GM21423 (cell line): ENCODE results near the gene ATG7.
"Not testable (repeated sequence)": the region's sequence is repeated elsewhere in the genome, so short reads cannot be mapped to it uniquely, and the experiment has no call there.

Experiments
- ATAC-seq: cut with Tn5 transposase; IDR thresholded peaks from one replicate; pipeline ENCODE4 v1.9.1; 2021; ENCODE audit warnings: mild to moderate bottlenecking, moderate library complexity; ENCODE audit not compliant: unreplicated experiment

Gene ATG7

GRCh38 chr3:11563159-11563864, 291.1 kb downstream of the ATG7 start:
- no peak for ATAC-seq

GRCh38 chr3:11563865-11564185, 291.6 kb downstream of the ATG7 start:
- no peak for ATAC-seq

- ATAC-seq = no peak
These were observed 292.4 kb downstream of the ATG7 start for GRCh38 chr3:11564577-11565001.

GRCh38 chr3:11565072-11565471, 292.9 kb downstream of the ATG7 start:
- no peak for ATAC-seq

DNA sequence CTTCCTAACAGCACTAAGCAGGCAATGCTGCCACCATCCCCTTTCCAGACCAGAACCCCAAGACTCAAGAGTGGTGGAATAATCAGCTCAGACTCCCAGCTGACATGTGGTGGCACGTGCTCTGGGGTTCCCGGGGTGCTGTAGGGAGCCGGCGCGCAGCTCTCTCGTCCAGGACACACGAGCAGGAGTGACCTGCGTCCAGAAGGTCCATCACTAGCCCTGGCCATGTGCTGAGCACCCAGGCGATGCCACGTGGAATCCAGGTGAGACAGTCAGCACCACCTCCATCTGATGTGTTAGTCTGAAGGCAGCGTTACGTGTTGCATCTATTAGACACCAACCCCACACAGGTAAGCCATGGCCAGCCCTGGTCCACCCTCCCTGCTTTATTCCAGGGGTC, 293.3 kb downstream of the ATG7 start:
- no peak for ATAC-seq

GRCh38 chr3:11565932-11566331, 293.7 kb downstream of the ATG7 start:
- no peak for ATAC-seq

DNA sequence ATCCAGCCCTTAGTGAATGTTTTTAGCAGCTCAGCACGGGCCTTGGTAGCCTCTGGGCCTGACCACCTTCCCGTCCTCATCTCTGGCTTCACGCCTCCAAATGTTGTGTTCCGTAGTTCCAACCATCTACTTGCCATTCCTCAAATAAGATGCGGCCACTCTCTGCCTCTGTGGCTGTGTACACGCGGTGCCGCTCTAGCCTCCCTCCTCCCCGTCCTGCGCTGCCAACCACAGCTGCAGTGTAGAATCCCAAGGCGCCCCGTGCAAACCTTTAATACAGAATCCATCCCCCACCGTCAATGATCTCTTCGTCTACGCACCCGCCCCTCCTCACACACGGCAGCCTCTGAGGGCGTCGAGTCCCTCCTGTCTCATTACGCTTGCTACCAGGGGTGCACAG, 294.3 kb downstream of the ATG7 start:
- no peak for ATAC-seq

GRCh38 chr3:11566916-11567315, 294.7 kb downstream of the ATG7 start:
- no peak for ATAC-seq

DNA sequence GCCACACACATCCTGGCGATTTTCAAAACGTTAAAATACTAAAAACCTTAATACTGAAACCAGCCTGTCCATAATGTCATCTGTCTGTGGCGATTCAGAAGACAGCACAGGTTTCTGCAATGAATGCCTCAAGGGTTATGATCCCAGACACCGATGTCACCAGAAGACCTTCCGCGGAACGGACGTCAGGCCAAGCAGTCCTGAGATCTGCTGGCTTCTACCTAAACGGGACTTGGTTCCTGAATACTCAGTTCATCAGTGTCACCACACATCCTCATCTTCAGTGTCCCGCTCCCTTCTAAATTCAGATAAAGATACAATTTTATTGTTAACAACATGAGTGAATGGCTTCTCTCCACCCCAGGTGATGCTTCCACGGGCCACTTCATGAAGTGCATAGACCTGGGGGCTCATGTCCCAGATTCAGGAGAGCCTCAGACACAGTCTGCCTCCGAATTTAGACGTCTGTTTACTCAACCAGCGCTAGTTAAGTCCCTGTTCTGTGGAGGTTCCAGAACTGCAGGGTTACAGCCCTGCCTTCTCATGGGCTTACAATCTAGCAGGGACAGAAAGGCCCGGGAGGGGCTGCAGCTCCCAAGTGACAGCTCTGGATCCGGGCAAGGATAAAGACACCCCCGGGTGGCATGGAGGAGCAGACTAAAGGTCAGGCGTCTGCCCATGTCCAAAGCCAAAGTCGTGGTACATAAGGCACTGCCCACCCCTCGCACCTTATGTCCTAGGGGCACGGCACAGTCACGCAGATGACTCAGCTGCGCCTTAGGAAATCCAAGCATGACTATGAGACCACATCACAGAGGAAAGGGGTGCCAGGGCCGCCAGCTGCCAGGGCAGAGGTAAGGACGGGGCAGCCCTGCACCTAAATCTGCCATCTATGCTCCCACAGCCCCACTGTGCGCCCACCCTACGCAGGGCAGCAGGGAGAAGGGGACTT, 295.6 kb downstream of the ATG7 start:
- ATAC-seq = no peak

- ATAC-seq = no peak
These were observed 296.4 kb downstream of the ATG7 start for GRCh38 chr3:11568503-11569155.

DNA sequence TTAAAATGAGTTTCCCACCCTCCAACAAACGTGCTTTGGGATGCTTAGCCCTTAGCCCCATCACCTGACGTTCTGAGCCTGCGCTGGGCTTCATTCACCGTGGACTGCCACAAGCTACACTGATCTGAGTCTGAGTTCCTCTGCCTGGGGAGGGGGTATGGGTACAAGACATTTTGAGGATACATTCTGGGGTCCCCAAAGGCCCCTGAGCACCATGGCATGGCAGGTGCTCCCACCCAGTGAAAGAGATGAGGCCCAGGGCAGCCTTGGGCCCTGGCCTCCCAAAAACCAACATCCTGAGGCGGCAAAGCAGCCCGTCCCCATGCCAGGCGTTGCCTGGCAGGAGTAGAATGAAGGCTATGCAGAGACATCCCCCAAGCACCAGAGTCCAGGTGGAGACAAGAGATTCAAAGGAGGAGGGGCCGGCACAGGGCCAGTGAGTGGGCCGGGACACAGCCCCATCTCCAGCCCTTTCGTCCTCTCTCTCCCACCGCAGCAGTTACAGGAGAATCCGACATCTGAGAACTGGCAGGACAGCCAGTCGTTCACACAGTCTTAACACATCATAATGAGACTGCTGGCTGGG, 297.1 kb downstream of the ATG7 start:
- ATAC-seq = no peak

GRCh38 chr3:11570251-11570650, 298.1 kb downstream of the ATG7 start:
- no peak for ATAC-seq

DNA sequence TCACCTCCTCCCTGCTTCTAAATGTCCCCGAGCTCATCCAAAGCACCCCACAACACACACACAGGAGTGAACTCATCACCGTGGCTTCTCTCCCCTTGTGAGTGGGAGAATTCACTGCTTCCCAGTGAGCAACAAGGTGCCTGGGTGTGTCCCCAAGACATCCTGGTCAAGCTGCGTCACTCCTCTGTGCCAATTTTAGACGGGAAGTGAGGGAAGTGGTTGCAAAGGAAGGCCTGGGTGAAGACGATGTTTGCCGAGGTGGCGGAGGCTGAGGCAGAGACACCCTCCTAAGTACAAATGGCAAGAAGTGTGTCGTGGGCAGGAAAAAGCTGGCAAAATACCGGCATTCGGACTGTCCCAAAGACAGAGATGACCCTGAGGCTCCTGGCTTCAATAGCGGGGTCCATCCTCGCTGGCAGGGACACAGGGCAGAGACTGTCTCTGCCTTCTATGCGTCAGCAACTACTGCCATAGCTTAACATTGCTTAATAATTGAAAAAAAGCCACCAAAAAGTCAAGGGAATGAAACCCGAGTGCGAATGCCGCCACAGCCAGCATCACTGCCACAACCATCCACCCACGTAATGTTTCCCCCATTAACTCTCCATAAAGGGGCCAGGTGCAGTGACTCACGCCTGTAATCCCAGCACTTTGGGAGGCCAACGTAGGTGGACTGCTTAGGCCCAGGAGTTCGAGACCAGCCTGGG, 298.7 kb downstream of the ATG7 start:
- no peak for ATAC-seq

GRCh38 chr3:11572660-11573059, 300.5 kb downstream of the ATG7 start:
- ATAC-seq = not testable (repeated sequence)

DNA sequence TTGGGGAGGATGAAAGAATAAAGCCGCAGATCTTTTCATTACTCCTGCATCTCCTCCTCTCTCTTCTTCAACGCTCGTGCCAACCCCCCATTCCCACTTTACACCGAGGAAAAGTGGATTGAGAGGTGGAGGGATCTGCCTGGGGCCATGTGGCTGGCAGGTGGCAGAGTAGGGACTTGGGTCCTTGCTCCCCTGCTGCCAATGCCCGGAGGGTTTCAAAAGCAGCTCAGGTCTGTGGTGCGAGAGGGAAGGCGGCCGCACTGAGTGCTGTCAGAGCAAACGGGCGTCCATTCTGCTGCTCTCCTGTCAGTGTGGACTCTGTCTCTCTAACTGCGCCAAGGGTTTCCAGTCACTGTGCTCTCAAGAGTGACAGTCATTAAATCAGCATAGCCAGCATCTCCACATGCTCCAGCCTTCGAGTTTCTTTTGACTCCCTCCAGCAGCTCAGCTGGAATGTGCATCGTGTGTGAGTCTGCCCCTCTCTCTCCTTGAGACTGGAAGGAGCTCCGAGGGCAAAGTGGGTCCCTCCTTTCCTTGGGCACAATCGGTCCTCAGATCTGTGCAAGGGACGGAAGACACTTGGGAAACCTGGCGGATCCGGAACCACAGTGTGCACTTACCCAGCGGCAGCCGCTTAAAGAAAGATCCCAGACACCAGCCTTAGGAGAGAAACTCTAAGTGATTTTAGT, 302.9 kb downstream of the ATG7 start:
- ATAC-seq = no peak

GRCh38 chr3:11575677-11576076, 303.5 kb downstream of the ATG7 start:
- ATAC-seq = no peak

DNA sequence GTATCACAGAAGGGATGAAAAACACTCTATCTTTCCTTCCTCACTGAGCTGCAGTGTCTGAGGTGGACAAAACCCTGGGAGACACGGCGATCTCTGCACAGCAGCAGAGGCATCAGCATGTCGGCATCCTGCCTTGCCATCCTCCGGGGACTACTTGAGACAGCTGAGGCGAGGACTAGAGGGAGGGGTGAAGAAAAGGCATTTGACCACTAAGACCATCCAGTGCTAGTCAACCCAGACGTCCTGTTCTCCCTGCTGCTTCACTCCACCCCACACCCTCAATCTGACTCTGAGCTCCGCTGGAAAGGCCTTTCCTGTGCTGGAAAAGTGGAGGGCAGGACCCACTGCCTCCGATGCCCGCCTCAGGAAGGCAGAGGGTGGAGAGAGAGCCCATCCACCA, 304.3 kb downstream of the ATG7 start:
- no peak for ATAC-seq

DNA sequence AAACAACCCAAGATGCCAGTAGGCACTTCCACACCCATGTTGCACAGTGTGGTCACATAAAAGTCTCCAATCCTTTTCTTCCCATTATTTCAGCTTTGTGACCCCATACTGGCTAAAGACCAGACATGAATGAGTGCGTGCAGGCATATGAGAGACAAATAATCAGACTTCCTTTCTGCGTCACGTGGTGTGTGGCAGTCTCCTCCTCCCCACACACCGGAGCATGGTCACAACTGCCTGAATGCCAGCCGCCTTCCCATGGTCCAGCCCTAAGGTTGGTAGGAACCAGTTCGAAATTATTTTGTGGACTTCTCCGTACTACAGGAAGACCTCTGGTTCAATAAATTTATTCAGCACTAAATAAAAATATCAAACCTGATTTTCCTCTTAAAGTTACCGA, 306.0 kb downstream of the ATG7 start:
- no peak for ATAC-seq

DNA sequence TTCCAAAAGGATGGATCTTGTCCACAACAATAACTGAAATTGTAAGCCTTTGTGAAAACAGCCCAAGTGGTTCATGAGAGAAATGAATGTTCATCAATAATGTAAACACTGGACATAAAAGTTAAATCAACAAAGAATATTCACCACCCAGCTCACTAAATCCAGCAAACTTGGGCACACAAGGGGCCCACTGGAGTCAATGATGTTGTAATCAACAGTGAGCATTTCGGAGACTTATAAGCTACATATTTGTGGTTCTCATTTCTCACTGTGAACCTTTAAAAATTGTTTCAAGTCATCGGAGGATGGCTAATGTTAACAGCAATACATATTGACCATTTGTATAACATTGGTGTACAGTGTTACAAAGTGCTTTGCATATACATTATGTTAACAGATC, 308.4 kb downstream of the ATG7 start:
- ATAC-seq = no peak
